Measurements from ENCODE around the gene KIAA0513.

Gene KIAA0513

GRCh38 chr16:85126705-85127378, 99.2 kb downstream of the KIAA0513 start:
- Mint-ChIP-seq H3K4me3 (no peak overlapping the region), H3K9me3 (no peaks in the 10 kb centered on the region), H3K27ac (ENCODE audit: low read depth) (no peak overlapping the region), H3K27me3 (no peaks in the 10 kb centered on the region), H3K4me1 (no peaks in the 10 kb centered on the region), H3K36me3 (ENCODE audit: insufficient read depth) (no peaks in the 10 kb centered on the region)
- ATAC-seq (replicated peaks; ENCODE audit: extremely low read depth, poor library complexity, severe bottlenecking): no peak
- DNase-seq (ENCODE audit: low spot score in 2 of 2): no peak

GRCh38 chr16:85127379-85127723, 99.8 kb downstream of the KIAA0513 start:
- ATAC-seq (replicated peaks; ENCODE audit: extremely low read depth, poor library complexity, severe bottlenecking) (no peak), DNase-seq (ENCODE audit: low spot score in 2 of 2) (no peak)
- no peaks in the 10 kb centered on the region for H3K36me3 Mint-ChIP-seq (ENCODE audit: insufficient read depth)
- no peaks in the 10 kb centered on the region for H3K4me1 Mint-ChIP-seq
- no peaks in the 10 kb centered on the region for H3K9me3 Mint-ChIP-seq
- no peaks in the 10 kb centered on the region for H3K27me3 Mint-ChIP-seq
- H3K27ac Mint-ChIP-seq (ENCODE audit: low read depth): no peak overlapping the region
- no peak overlapping the region for H3K4me3 Mint-ChIP-seq

- no peak overlapping the region for H3K4me3 Mint-ChIP-seq
- ATAC-seq (replicated peaks; ENCODE audit: extremely low read depth, poor library complexity, severe bottlenecking): no peak
- no peaks in the 10 kb centered on the region for H3K9me3 Mint-ChIP-seq
- H3K27me3 Mint-ChIP-seq: no peaks in the 10 kb centered on the region
- H3K36me3 Mint-ChIP-seq (ENCODE audit: insufficient read depth): no peaks in the 10 kb centered on the region
- no peak overlapping the region for H3K27ac Mint-ChIP-seq (ENCODE audit: low read depth)
- no peak for DNase-seq (ENCODE audit: low spot score in 2 of 2)
- H3K4me1 Mint-ChIP-seq: no peaks in the 10 kb centered on the region
Observed at GRCh38 chr16:85128079-85128837, 100.7 kb downstream of the KIAA0513 start.

- no peak for DNase-seq (ENCODE audit: low spot score in 2 of 2)
- Mint-ChIP-seq H3K27me3 (peaks cover 2% of the 10 kb centered on the region), H3K27ac (ENCODE audit: low read depth) (no peak overlapping the region), H3K36me3 (ENCODE audit: insufficient read depth) (no peaks in the 10 kb centered on the region), H3K9me3 (no peaks in the 10 kb centered on the region), H3K4me3 (no peak overlapping the region), H3K4me1 (no peaks in the 10 kb centered on the region)
- ATAC-seq (replicated peaks; ENCODE audit: extremely low read depth, poor library complexity, severe bottlenecking): no peak
Observed at GRCh38 chr16:85129876-85130704, 102.5 kb downstream of the KIAA0513 start.

GRCh38 chr16:85130705-85131028, 103.1 kb downstream of the KIAA0513 start:
- DNase-seq (ENCODE audit: low spot score in 2 of 2): no peak
- Mint-ChIP-seq H3K27me3 (peaks cover 8% of the 10 kb centered on the region), H3K4me1 (no peaks in the 10 kb centered on the region), H3K27ac (ENCODE audit: low read depth) (no peak overlapping the region), H3K9me3 (no peaks in the 10 kb centered on the region), H3K36me3 (ENCODE audit: insufficient read depth) (no peaks in the 10 kb centered on the region), H3K4me3 (no peak overlapping the region)
- no peak for ATAC-seq (replicated peaks; ENCODE audit: extremely low read depth, poor library complexity, severe bottlenecking)

- no peak for DNase-seq (ENCODE audit: low spot score in 2 of 2)
- Mint-ChIP-seq H3K27ac (ENCODE audit: low read depth) (no peak overlapping the region), H3K9me3 (no peaks in the 10 kb centered on the region), H3K27me3 (peaks cover 28% of the 10 kb centered on the region), H3K36me3 (ENCODE audit: insufficient read depth) (no peaks in the 10 kb centered on the region), H3K4me1 (peaks cover 3% of the 10 kb centered on the region), H3K4me3 (no peak overlapping the region)
- ATAC-seq (replicated peaks; ENCODE audit: extremely low read depth, poor library complexity, severe bottlenecking): no peak
Observed at GRCh38 chr16:85132456-85133289, 105.1 kb downstream of the KIAA0513 start.

GRCh38 chr16:85133290-85133599, 105.7 kb downstream of the KIAA0513 start:
- Mint-ChIP-seq H3K4me3 (no peak overlapping the region), H3K9me3 (no peaks in the 10 kb centered on the region), H3K27me3 (peaks cover 34% of the 10 kb centered on the region), H3K36me3 (ENCODE audit: insufficient read depth) (no peaks in the 10 kb centered on the region), H3K27ac (ENCODE audit: low read depth) (no peak overlapping the region), H3K4me1 (peaks cover 8% of the 10 kb centered on the region)
- DNase-seq (ENCODE audit: low spot score in 2 of 2): no peak
- ATAC-seq (replicated peaks; ENCODE audit: extremely low read depth, poor library complexity, severe bottlenecking): no peak

- no peak for ATAC-seq (replicated peaks; ENCODE audit: extremely low read depth, poor library complexity, severe bottlenecking)
- Mint-ChIP-seq H3K4me3 (no peak overlapping the region), H3K27ac (ENCODE audit: low read depth) (no peak overlapping the region)
Observed at GRCh38 chr16:85134076-85134788, 106.6 kb downstream of the KIAA0513 start.

GRCh38 chr16:85134789-85135142, 107.2 kb downstream of the KIAA0513 start:
- DNase-seq (ENCODE audit: low spot score in 2 of 2): no peak
- no peaks in the 10 kb centered on the region for H3K9me3 Mint-ChIP-seq
- H3K4me1 Mint-ChIP-seq: peaks cover 8% of the 10 kb centered on the region
- H3K27me3 Mint-ChIP-seq: peaks cover 49% of the 10 kb centered on the region
- no peak for ATAC-seq (replicated peaks; ENCODE audit: extremely low read depth, poor library complexity, severe bottlenecking)
- H3K27ac Mint-ChIP-seq (ENCODE audit: low read depth): no peak overlapping the region
- no peaks in the 10 kb centered on the region for H3K36me3 Mint-ChIP-seq (ENCODE audit: insufficient read depth)
- H3K4me3 Mint-ChIP-seq: no peak overlapping the region

More at GRCh38 chr16:85134076-85134788, 106.6 kb downstream of the KIAA0513 start:
- Mint-ChIP-seq H3K4me1 (peaks cover 8% of the 10 kb centered on the region), H3K36me3 (ENCODE audit: insufficient read depth) (no peaks in the 10 kb centered on the region), H3K9me3 (no peaks in the 10 kb centered on the region), H3K27me3 (peaks cover 44% of the 10 kb centered on the region)
- DNase-seq (ENCODE audit: low spot score in 2 of 2): no peak

GRCh38 chr16:85136213-85136701, 108.7 kb downstream of the KIAA0513 start:
- Mint-ChIP-seq H3K36me3 (ENCODE audit: insufficient read depth) (no peaks in the 10 kb centered on the region), H3K27ac (ENCODE audit: low read depth) (no peak overlapping the region), H3K9me3 (no peaks in the 10 kb centered on the region), H3K4me1 (peaks cover 8% of the 10 kb centered on the region), H3K4me3 (no peak overlapping the region), H3K27me3 (peaks cover 56% of the 10 kb centered on the region)
- ATAC-seq (replicated peaks; ENCODE audit: extremely low read depth, poor library complexity, severe bottlenecking): no peak
- DNase-seq (ENCODE audit: low spot score in 2 of 2): no peak

GRCh38 chr16:85136702-85137322, 109.2 kb downstream of the KIAA0513 start:
- DNase-seq (ENCODE audit: low spot score in 2 of 2) (no peak), ATAC-seq (replicated peaks; ENCODE audit: extremely low read depth, poor library complexity, severe bottlenecking) (no peak)
- no peaks in the 10 kb centered on the region for H3K9me3 Mint-ChIP-seq
- H3K4me1 Mint-ChIP-seq: peaks cover 8% of the 10 kb centered on the region
- no peak overlapping the region for H3K27ac Mint-ChIP-seq (ENCODE audit: low read depth)
- no peaks in the 10 kb centered on the region for H3K36me3 Mint-ChIP-seq (ENCODE audit: insufficient read depth)
- peaks cover 61% of the 10 kb centered on the region for H3K27me3 Mint-ChIP-seq
- H3K4me3 Mint-ChIP-seq: no peak overlapping the region

All from central memory CD8-positive, alpha-beta T cell (primary cell).